ENCODE data around the gene POPDC3. TPM values are rescaled to one million over a fixed set of nuclear protein-coding genes. Genes with fewer than 3 reads are reported as not detected.

Gene POPDC3
- total and polyA plus RNA-seq, 2 of the 4 experiments (the other 2 are of a cell fraction) = 22.7 to 25.8 TPM

- Histone ChIP-seq H3K27ac (ENCODE audit: insufficient read depth, low read length) (no peak overlapping the region), H2AFZ (replicated peaks; ENCODE audit: low read length, poor library complexity) (no peak overlapping the region), H3K9me1 (ENCODE audit: insufficient read depth, low read length) (no peaks in the 10 kb centered on the region; the same call in 1 of the 2 replicates), H3K23ac (ENCODE audit: low read depth, low read length) (peak overlapping the region; percentile 60; the same call in 1 of the 2 replicates), H2BK120ac (ENCODE audit: low read depth, low read length) (peak overlapping the region; percentile 76; the same call in 1 of the 2 replicates), H4K91ac (ENCODE audit: insufficient read depth, low read depth, low read length) (0 out of 2 replicates have a peak overlapping the region, but pooled peaks have one; percentile 1), H4K8ac (ENCODE audit: low read depth in 2 of 2, low read length in 2 of 2) (peak overlapping the region in 1 of 2 experiments; percentile 18; a peak in 2 of 4 replicates), H4K20me1 (ENCODE audit: insufficient read depth, low read length) (no peaks in the 10 kb centered on the region), H4K5ac (ENCODE audit: low read depth, low read length) (peak overlapping the region; percentile 52; the same call in 1 of the 2 replicates), H3K4ac (ENCODE audit: low read depth, low read length) (peak overlapping the region; percentile 45; the same call in 1 of the 2 replicates), H3K9ac (ENCODE audit: low read depth, low read length) (no peak overlapping the region), H3K4me2 (ENCODE audit: low read depth, low read length) (peak overlapping the region; percentile 26; the same call in 1 of the 2 replicates), H3K9me3 (ENCODE audit: control insufficient read depth, insufficient read depth, low read length) (no peaks in the 10 kb centered on the region; the same call in 1 of the 2 replicates), H2BK15ac (ENCODE audit: low read depth, low read length) (peak overlapping the region; percentile 25; the same call in 1 of the 3 replicates), H2BK20ac (ENCODE audit: low read depth, low read length) (peak overlapping the region; percentile 83), H3K79me1 (ENCODE audit: low read depth in 1 of 2, low read length in 2 of 2) (peaks cover 4 to 36% of the 10 kb centered on the region in 2 experiments; a peak in 3 of 4 replicates), H3K4me3 (ENCODE audit: insufficient read depth, low read depth, low read length) (no peak overlapping the region), H3K18ac (ENCODE audit: low read depth, low read length) (peak overlapping the region; percentile 76; the same call in 1 of the 2 replicates), H2AK5ac (ENCODE audit: low read depth, low read length) (0 out of 2 replicates have a peak overlapping the region, but pooled peaks have one; percentile 43), H3K4me1 (ENCODE audit: control insufficient read depth, insufficient read depth, low read length) (peaks cover 2% of the 10 kb centered on the region; the same call in 1 of the 2 replicates), H2AK9ac (replicated peaks; ENCODE audit: low read depth, low read length, poor library complexity) (no peak overlapping the region), H3K56ac (ENCODE audit: extremely low read depth, insufficient read depth, low read length) (no peak overlapping the region; the same call in 1 of the 2 replicates), H3K27me3 (ENCODE audit: control insufficient read depth, insufficient read depth, low read length) (no peaks in the 10 kb centered on the region), H2BK5ac (ENCODE audit: low read depth, low read length, poor library complexity, severe bottlenecking) (peak overlapping the region; percentile 99), H3K14ac (replicated peaks; ENCODE audit: low read depth, low read length) (no peak overlapping the region; the same call in 1 of the 2 replicates), H3K36me3 (ENCODE audit: control insufficient read depth, insufficient read depth, low read length) (no peaks in the 10 kb centered on the region)
- POLR2A ChIA-PET (ENCODE audit: unreplicated experiment) = no interaction called here
- intact Hi-C loops (cut with micrococcal nuclease) (loop anchor here (5.0 kb wide), 2 partner anchors 65 to 185 kb away; no protein-coding TSS in a partner anchor), in situ Hi-C loops (cut with MboI; ENCODE audit: low sequenced_read_pairs) (no loop called here), dilution Hi-C loops (cut with HindIII; ENCODE audit: low sequenced_read_pairs, unreplicated experiment) (no loop called here)
- ATAC-seq (ENCODE audit: low read depth) (no peak), DNase-seq (no peak)
- TF ChIP-seq MAZ (IDR thresholded peaks at IDR 0.05; ENCODE audit: borderline replicate concordance, low read depth, low read length) = no peak
- WGBS, 2 experiments (ENCODE audit: extremely low coverage in 2 of 2, insufficient read length in 1 of 2) = no CpG with 5 or more reads among the region's 2 CpGs
- BruUV-seq (replicated peaks) = no TSS peak
- CTCF ChIA-PET = no interaction called here
Observed at GRCh38 chr6:105177556-105177955, 2.3 kb downstream of the POPDC3 start.

All from IMR-90 (cell line).